Activated CD4-positive, alpha-beta T cell treated with anti-CD3 and anti-CD28 coated beads, Interleukin-2, amount 50 U/mL, for 1 hour (primary cell): Measurements from ENCODE around the gene SF3B3.
"Not testable (repeated sequence)": the region's sequence is repeated elsewhere in the genome, so short reads cannot be mapped to it uniquely, and the experiment has no call there.

ENCODE experiments used
- DNase-seq: peaks from one replicate; pipeline ENCODE4 v3.0.0-alpha.2; 2020

SF3B3 gene

GRCh38 chr16:70569752-70570151 is 46.1 kb downstream of the SF3B3 start:
- no peak for DNase-seq

- no peak for DNase-seq
Observed at GRCh38 chr16:70570967-70571570, 47.5 kb downstream of the SF3B3 start.

- no peak for DNase-seq
Observed at GRCh38 chr16:70571623-70572022, 48.0 kb downstream of the SF3B3 start.

- DNase-seq: no peak
Observed at GRCh38 chr16:70572050-70572925, 48.7 kb downstream of the SF3B3 start.

GRCh38 chr16:70572926-70573270 is 49.3 kb downstream of the SF3B3 start:
- no peak for DNase-seq

- DNase-seq: no peak
Observed at GRCh38 chr16:70573451-70574121, 50.0 kb downstream of the SF3B3 start.

- no peak for DNase-seq
Observed at GRCh38 chr16:70574595-70575271, 51.1 kb downstream of the SF3B3 start.

- DNase-seq: no peak
Observed at GRCh38 chr16:70575376-70575775, 51.8 kb downstream of the SF3B3 start.

GRCh38 chr16:70576431-70577255 is 53.0 kb downstream of the SF3B3 start:
- DNase-seq: no peak

- DNase-seq: no peak
Observed at GRCh38 chr16:70577256-70577698, 53.7 kb downstream of the SF3B3 start.

- DNase-seq: no peak
Observed at GRCh38 chr16:70578035-70578434, 54.4 kb downstream of the SF3B3 start.

GRCh38 chr16:70579248-70579647 is 55.6 kb downstream of the SF3B3 start:
- DNase-seq: no peak

GRCh38 chr16:70579648-70580630 is 56.3 kb downstream of the SF3B3 start:
- DNase-seq: no peak

GRCh38 chr16:70582280-70582978 is 58.8 kb downstream of the SF3B3 start:
- DNase-seq: no peak

- DNase-seq: no peak
Observed at GRCh38 chr16:70586731-70587130, 63.1 kb downstream of the SF3B3 start.

GRCh38 chr16:70588565-70588964 is 64.9 kb downstream of the SF3B3 start:
- DNase-seq: no peak

GRCh38 chr16:70589416-70589815 is 65.8 kb downstream of the SF3B3 start:
- DNase-seq: not testable (repeated sequence)

GRCh38 chr16:70589998-70590471 is 66.4 kb downstream of the SF3B3 start:
- DNase-seq: no peak

- no peak for DNase-seq
Observed at GRCh38 chr16:70590722-70591415, 67.3 kb downstream of the SF3B3 start.

- no peak for DNase-seq
Observed at GRCh38 chr16:70591615-70592014, 68.0 kb downstream of the SF3B3 start.
